NCI-H2107 treated with DMSO at 0.1 percent for 48 hours (cell line): ENCODE results near the gene PISD.

ENCODE experiments used
- DNase-seq: peaks from one replicate; lab custom pipeline; 2025; ENCODE audit not compliant: unreplicated experiment; lab: John Stamatoyannopoulos, UW

PISD gene

DNA sequence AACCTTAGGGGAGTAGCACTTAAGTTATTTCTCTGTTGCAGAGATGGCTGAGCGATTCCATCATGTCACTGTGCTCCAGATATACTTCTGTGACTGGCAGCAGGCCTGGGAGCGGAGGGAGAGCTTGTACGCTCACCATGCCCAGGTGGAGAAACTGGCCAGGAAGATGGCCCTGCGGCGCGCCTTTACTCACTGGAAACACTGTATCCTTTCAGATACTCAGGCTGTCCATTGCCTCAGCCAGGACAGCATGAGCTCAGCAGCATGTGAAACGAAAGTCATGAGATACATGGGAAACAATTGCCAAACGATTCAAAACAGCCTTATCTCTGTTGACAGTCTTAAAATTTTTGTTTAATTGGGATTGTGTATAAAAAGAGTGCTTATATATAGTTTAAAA, 86.8 kb downstream of the PISD start:
- no peak for DNase-seq

DNA sequence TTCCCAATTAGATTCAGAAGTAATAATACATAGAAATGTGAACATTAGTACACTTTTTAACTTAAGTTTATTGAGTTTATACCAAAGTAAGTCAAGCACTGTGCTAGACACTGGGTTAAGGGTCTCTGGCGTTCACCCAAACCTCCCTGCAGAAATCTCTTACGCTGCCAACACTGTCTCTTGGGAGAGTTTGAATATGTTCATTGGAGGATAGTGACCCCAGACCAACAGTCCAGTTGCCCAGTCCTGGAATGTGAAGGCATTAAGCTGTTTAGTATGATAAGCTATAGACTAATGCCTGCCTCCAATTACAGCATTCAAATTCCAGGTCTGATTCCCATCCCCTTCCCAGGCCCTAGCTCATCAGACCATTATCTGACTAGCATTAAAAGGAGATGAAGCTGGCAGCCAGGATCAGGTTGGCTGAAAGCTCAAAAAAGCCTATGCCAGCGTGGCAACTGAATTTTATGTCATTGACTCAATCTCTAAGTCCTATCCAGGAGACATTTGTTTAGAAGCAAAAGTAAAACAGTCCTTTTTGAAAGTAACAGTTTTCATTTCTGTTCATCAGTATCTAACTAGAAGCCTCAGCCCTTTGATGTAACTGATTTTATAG, 87.9 kb downstream of the PISD start:
- DNase-seq, result no peak

DNA sequence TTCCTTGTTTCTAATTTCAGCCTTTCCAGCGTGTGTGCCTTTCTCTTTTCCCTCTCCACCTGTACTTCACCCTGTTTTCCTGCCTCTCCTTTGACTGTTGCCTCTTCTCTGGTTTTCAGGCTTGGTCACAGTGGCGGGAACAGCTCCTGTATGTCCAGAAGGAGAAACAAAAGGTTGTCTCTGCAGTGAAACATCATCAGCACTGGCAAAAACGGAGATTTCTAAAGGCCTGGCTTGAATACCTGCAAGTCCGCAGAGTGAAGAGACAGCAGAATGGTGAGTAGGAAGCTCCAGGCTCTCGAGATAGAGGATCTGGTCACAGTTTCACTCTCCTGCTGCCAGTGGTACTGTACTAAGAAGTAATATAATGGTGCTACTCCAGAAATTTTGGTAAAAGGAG, 89.1 kb downstream of the PISD start:
- DNase-seq, result no peak

- DNase-seq, result no peak
Measured at GRCh38 chr22:31569126-31569525, 92.9 kb downstream of the PISD start.
